Mesendoderm (in vitro differentiated cells): ENCODE measurements around the gene ABCA13.

Experiments
- DNase-seq: peaks from one replicate; pipeline ENCODE4 v3.0.0; 2013
- H2AK5ac ChIP-seq: 2 replicates; pipeline ENCODE4 v1.6.1; 2013; ENCODE audit warnings: low read length, inconsistent platforms
- H2BK120ac ChIP-seq: 2 replicates; pipeline ENCODE4 v1.6.1; 2013; ENCODE audit warnings: low read depth, mild to moderate bottlenecking, low read length, moderate library complexity, mixed read lengths
- H2BK15ac ChIP-seq: replicated peaks from 2 replicates; pipeline ENCODE4 v1.6.1; 2013; ENCODE audit warnings: low read depth, mild to moderate bottlenecking, moderate library complexity
- H2BK5ac ChIP-seq: 2 replicates; pipeline ENCODE4 v1.6.1; 2013; ENCODE audit warnings: low read length, inconsistent platforms
- H3K18ac ChIP-seq: 2 replicates; pipeline ENCODE4 v1.6.1; 2013; ENCODE audit warnings: mild to moderate bottlenecking, low read length, mixed read lengths
- H3K23ac ChIP-seq: one replicate; pipeline ENCODE4 v1.6.1; 2013; ENCODE audit warnings: low read length
- H3K27ac ChIP-seq: 2 replicates; pipeline ENCODE4 v1.5.1; 2013; ENCODE audit warnings: low read depth, mild to moderate bottlenecking, inconsistent platforms, low read length, moderate library complexity
- H3K27me3 ChIP-seq: 2 replicates; pipeline ENCODE4 v1.6.1; 2013; ENCODE audit warnings: low read length, control low read depth, mild to moderate bottlenecking, inconsistent platforms; ENCODE audit not compliant: insufficient read depth, poor library complexity
- H3K36me3 ChIP-seq: 2 replicates; pipeline ENCODE4 v1.6.1; 2013; ENCODE audit warnings: low read length, inconsistent platforms; ENCODE audit not compliant: control insufficient read depth, insufficient read depth
- H3K4ac ChIP-seq: one replicate; pipeline ENCODE4 v1.6.1; 2013; ENCODE audit warnings: low read depth, mild to moderate bottlenecking, low read length, moderate library complexity
- H3K4me1 ChIP-seq: 2 replicates; pipeline ENCODE4 v1.6.1; 2013; ENCODE audit warnings: low read depth, low read length, inconsistent platforms; ENCODE audit not compliant: control insufficient read depth
- H3K4me2 ChIP-seq: 2 replicates; pipeline ENCODE4 v1.6.1; 2013; ENCODE audit warnings: low read length
- H3K4me3 ChIP-seq: 2 replicates; pipeline ENCODE4 v1.5.1; 2013; ENCODE audit warnings: mild to moderate bottlenecking, low read length
- H3K56ac ChIP-seq: one replicate; pipeline ENCODE4 v1.6.1; 2013; ENCODE audit warnings: low read length
- H3K79me1 ChIP-seq: 2 replicates; pipeline ENCODE4 v1.6.1; 2013; ENCODE audit warnings: low read length, inconsistent platforms
- H3K79me2 ChIP-seq: 2 replicates; pipeline ENCODE4 v1.6.1; 2013; ENCODE audit warnings: mild to moderate bottlenecking, low read length; ENCODE audit not compliant: control insufficient read depth, insufficient read depth
- H3K9ac ChIP-seq: 2 replicates; pipeline ENCODE4 v1.6.1; 2013; ENCODE audit warnings: low read length, inconsistent platforms
- H4K5ac ChIP-seq: one replicate; pipeline ENCODE4 v1.6.1; 2013; ENCODE audit warnings: low read length
- H4K8ac ChIP-seq: one replicate; pipeline ENCODE4 v1.6.1; 2013; ENCODE audit warnings: low read depth, mild to moderate bottlenecking, control low read depth, low read length, moderate library complexity
- WGBS: extraction: QIAGEN DNeasy Blood & Tissue Kit; methylation state at CpG from one replicate; pipeline ENCODE4 v1.1.7; 2013; ENCODE audit warnings: low lambda C conversion rate, missing lambda C conversion rate; ENCODE audit not compliant: insufficient coverage; ENCODE audit errors: extremely low coverage; 5-methylcytosine and 5-hydroxymethylcytosine counted together

ABCA13 gene

DNA sequence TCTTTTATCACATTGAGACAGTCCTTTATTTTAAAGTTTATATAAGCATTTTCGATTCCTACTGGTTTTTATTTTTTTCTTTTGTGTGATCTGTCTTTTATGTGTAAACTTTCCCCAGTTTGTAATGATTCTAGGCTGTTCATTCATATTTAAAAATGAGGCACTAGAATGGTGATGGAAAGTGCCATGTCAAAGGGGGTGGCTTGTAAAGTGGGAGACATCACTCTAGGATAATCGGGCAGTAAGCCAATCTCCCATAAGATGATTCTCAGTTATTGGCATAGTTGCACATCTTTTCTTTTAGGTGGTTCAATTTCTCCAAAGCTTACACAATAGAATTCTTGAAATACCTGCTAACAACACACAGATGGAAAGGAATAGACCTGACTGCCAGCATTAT, 90.4 kb downstream of the ABCA13 start:
- no CpG with 5 or more reads among the region's 2 CpGs for WGBS
- Histone ChIP-seq H3K4me2 (no peak overlapping the region), H3K4me1 (no peaks in the 10 kb centered on the region), H3K9ac (no peak overlapping the region), H4K5ac (no peak overlapping the region), H3K4ac (no peak overlapping the region), H3K56ac (no peak overlapping the region), H3K4me3 (no peak overlapping the region), H2BK120ac (no peak overlapping the region), H3K27me3 (no peaks in the 10 kb centered on the region), H2BK15ac (no peak overlapping the region), H3K27ac (no peak overlapping the region), H2AK5ac (no peak overlapping the region), H3K23ac (no peak overlapping the region), H3K79me1 (no peaks in the 10 kb centered on the region), H3K36me3 (no peaks in the 10 kb centered on the region), H3K79me2 (no peaks in the 10 kb centered on the region), H3K18ac (no peak overlapping the region), H4K8ac (no peak overlapping the region), H2BK5ac (no peak overlapping the region)
- DNase-seq, result no peak

DNA sequence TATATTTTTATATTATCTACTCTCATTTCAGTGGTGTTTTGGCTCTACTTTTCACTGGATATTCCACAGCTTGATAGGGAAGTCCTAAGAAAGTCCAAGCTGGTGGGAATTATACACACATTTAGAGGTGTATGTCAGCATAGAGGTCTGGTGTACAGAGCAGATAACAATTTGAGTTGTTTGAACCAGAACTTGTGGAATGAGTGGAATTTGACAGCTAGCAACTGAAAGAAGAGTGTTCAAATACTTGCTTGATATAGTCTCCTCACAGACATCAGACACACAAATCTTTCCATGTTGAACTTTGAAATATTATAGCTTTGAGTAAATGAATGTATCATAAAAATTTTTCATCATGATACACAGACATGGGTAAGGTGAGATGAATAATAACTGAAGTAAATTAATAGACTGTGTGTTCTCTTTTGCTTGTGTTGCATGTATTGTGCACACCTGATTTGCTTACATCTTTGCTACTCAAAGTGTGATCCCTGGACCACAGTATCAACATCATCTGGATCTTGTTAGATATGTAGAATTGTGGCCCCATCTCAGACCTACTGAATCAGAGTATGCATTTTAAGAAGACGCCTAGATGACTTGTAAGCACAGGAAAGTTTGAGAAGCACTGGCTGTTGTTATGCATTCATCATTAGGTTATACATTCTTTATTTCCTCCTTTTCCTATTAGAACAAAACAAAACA, 91.5 kb downstream of the ABCA13 start:
- H3K18ac ChIP-seq, result no peak overlapping the region
- no peak overlapping the region for H3K56ac ChIP-seq
- H2BK15ac ChIP-seq, result no peak overlapping the region
- peak; percentile 13 for DNase-seq
- H3K23ac ChIP-seq, result no peak overlapping the region
- H2BK5ac ChIP-seq, result no peak overlapping the region
- no peaks in the 10 kb centered on the region for H3K4me1 ChIP-seq
- no peak overlapping the region for H2AK5ac ChIP-seq
- no peaks in the 10 kb centered on the region for H3K79me1 ChIP-seq
- no peaks in the 10 kb centered on the region for H3K27me3 ChIP-seq
- H3K4ac ChIP-seq, result no peak overlapping the region
- H3K4me2 ChIP-seq, result no peak overlapping the region
- no peak overlapping the region for H3K4me3 ChIP-seq
- no peak overlapping the region for H4K8ac ChIP-seq
- H4K5ac ChIP-seq, result no peak overlapping the region
- H3K36me3 ChIP-seq, result no peaks in the 10 kb centered on the region
- no CpG with 5 or more reads among the region's 1 CpG for WGBS
- no peak overlapping the region for H3K9ac ChIP-seq
- no peak overlapping the region for H3K27ac ChIP-seq
- no peaks in the 10 kb centered on the region for H3K79me2 ChIP-seq
- H2BK120ac ChIP-seq, result no peak overlapping the region

DNA sequence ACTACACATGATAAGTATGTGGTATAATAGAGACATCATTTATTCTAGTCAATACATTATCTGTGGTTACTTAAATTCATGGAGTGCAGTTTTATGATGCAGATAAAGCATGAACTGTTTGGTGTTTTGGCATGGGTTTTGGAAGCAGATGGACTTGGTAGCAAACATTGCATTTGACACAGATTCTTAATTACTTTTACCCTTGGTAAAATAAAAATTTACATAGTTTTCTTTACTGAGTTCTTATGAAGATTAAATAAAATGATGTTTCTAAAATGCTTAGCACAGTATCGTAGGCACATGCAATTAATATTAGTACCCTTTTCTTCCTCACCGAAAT, 92.0 kb downstream of the ABCA13 start:
- no CpG with 5 or more reads among the region's 2 CpGs for WGBS
- Histone ChIP-seq H3K4ac (no peak overlapping the region), H4K8ac (no peak overlapping the region), H3K4me3 (no peak overlapping the region), H3K79me1 (no peaks in the 10 kb centered on the region), H3K23ac (no peak overlapping the region), H2BK15ac (no peak overlapping the region), H3K9ac (no peak overlapping the region), H3K27me3 (no peaks in the 10 kb centered on the region), H2BK5ac (no peak overlapping the region), H4K5ac (no peak overlapping the region), H3K56ac (no peak overlapping the region), H3K79me2 (no peaks in the 10 kb centered on the region), H2AK5ac (no peak overlapping the region), H3K18ac (no peak overlapping the region), H3K4me2 (no peak overlapping the region), H3K4me1 (no peaks in the 10 kb centered on the region), H3K36me3 (no peaks in the 10 kb centered on the region), H2BK120ac (no peak overlapping the region), H3K27ac (no peak overlapping the region)
- DNase-seq, result no peak

DNA sequence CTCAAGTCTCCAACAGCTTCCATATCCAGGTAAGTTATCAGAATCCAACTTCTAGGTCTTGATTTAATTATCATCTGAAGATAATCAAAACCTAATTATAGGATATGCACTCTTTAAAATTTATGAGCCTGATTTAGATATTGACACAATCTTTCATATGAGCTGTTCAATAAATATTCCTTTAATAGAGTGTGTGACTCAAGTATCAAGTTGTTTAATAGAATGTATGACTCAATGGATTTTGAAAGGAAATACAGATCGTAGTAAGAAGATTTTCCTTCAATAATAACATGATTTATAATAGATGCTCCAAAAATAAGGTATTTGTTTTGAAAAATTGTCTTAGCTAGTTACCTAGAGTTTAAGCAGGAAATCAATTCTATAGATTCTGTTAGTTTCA, 97.8 kb downstream of the ABCA13 start:
- Histone ChIP-seq H3K36me3 (no peaks in the 10 kb centered on the region), H2BK15ac (no peak overlapping the region), H3K27ac (no peak overlapping the region), H3K4ac (no peak overlapping the region), H3K4me1 (no peaks in the 10 kb centered on the region), H3K56ac (no peak overlapping the region), H3K79me1 (no peaks in the 10 kb centered on the region), H2BK120ac (no peak overlapping the region), H3K18ac (no peak overlapping the region), H3K79me2 (no peaks in the 10 kb centered on the region), H3K4me3 (no peak overlapping the region), H2BK5ac (no peak overlapping the region), H3K23ac (no peak overlapping the region), H3K9ac (no peak overlapping the region), H4K8ac (no peak overlapping the region), H3K27me3 (no peaks in the 10 kb centered on the region), H2AK5ac (no peak overlapping the region), H3K4me2 (no peak overlapping the region), H4K5ac (no peak overlapping the region)
- no peak for DNase-seq
- WGBS, result no CpG with 5 or more reads among the region's 1 CpG

DNA sequence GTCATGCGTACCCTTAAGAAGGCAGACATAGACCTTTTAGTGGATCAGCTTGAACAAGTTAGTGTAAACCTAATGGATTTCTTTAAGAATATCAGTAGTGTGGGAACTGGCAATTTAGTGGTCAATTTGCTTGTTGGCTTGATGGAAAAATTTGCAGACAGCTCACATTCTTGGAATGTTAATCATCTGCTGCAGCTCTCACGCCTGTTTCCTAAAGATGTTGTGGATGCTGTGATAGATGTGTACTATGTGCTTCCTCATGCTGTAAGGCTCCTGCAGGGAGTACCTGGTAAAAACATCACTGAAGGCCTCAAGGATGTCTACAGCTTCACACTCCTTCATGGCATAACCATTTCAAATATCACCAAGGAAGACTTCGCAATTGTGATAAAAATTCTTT, 103.4 kb downstream of the ABCA13 start:
- no peak overlapping the region for H2BK120ac ChIP-seq
- no peak overlapping the region for H3K4me3 ChIP-seq
- H3K27me3 ChIP-seq, result no peaks in the 10 kb centered on the region
- H4K8ac ChIP-seq, result no peak overlapping the region
- no peak overlapping the region for H3K27ac ChIP-seq
- WGBS, result no CpG with 5 or more reads among the region's 3 CpGs
- H3K79me2 ChIP-seq, result no peaks in the 10 kb centered on the region
- H2BK15ac ChIP-seq, result no peak overlapping the region
- H3K36me3 ChIP-seq, result no peaks in the 10 kb centered on the region
- H3K18ac ChIP-seq, result no peak overlapping the region
- no peak overlapping the region for H4K5ac ChIP-seq
- no peak overlapping the region for H3K4ac ChIP-seq
- H3K9ac ChIP-seq, result no peak overlapping the region
- no peaks in the 10 kb centered on the region for H3K4me1 ChIP-seq
- peak; percentile 59 for DNase-seq
- H3K79me1 ChIP-seq, result no peaks in the 10 kb centered on the region
- H2BK5ac ChIP-seq, result no peak overlapping the region
- H3K23ac ChIP-seq, result no peak overlapping the region
- H3K4me2 ChIP-seq, result no peak overlapping the region
- H3K56ac ChIP-seq, result no peak overlapping the region
- H2AK5ac ChIP-seq, result no peak overlapping the region

DNA sequence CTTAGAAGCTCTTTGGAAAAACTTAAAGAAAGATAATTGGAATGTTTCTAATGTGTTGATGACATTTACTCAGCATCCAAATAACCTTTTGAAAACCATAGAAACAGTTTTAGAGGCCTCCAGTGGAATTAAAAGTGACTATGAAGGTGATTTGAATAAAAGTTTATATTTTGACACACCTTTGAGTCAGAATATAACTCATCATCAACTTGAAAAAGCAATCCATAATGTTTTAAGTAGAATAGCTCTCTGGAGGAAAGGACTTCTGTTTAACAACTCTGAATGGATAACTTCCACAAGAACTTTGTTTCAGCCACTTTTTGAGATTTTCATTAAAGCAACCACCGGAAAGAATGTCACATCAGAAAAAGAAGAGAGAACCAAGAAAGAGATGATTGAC, 108.2 kb downstream of the ABCA13 start:
- no peak overlapping the region for H3K27ac ChIP-seq
- no peak overlapping the region for H2BK5ac ChIP-seq
- no peak overlapping the region for H3K4me3 ChIP-seq
- H3K4ac ChIP-seq, result no peak overlapping the region
- H3K23ac ChIP-seq, result no peak overlapping the region
- H2BK120ac ChIP-seq, result no peak overlapping the region
- H3K4me1 ChIP-seq, result no peaks in the 10 kb centered on the region
- H3K79me2 ChIP-seq, result no peaks in the 10 kb centered on the region
- H3K56ac ChIP-seq, result no peak overlapping the region
- no peak overlapping the region for H3K9ac ChIP-seq
- no peak overlapping the region for H4K8ac ChIP-seq
- no CpG with 5 or more reads among the region's 1 CpG for WGBS
- no peak overlapping the region for H2AK5ac ChIP-seq
- H2BK15ac ChIP-seq, result no peak overlapping the region
- no peak overlapping the region for H3K4me2 ChIP-seq
- H3K79me1 ChIP-seq, result no peaks in the 10 kb centered on the region
- H3K18ac ChIP-seq, result no peak overlapping the region
- no peaks in the 10 kb centered on the region for H3K36me3 ChIP-seq
- no peak overlapping the region for H4K5ac ChIP-seq
- H3K27me3 ChIP-seq, result no peaks in the 10 kb centered on the region
- DNase-seq, result no peak
